HG03108 (cell line): ENCODE results near the gene SLC38A3.
A peak's percentile ranks its signal among the peaks of the same experiment; 100 is the strongest.
"Not testable (repeated sequence)": the region's sequence is repeated elsewhere in the genome, so short reads cannot be mapped to it uniquely, and the experiment has no call there.

Experiments
- ATAC-seq: cut with Tn5 transposase; IDR thresholded peaks from one replicate; pipeline ENCODE4 v1.9.1; 2021; ENCODE audit warnings: moderate library complexity; ENCODE audit not compliant: unreplicated experiment

SLC38A3 gene

DNA sequence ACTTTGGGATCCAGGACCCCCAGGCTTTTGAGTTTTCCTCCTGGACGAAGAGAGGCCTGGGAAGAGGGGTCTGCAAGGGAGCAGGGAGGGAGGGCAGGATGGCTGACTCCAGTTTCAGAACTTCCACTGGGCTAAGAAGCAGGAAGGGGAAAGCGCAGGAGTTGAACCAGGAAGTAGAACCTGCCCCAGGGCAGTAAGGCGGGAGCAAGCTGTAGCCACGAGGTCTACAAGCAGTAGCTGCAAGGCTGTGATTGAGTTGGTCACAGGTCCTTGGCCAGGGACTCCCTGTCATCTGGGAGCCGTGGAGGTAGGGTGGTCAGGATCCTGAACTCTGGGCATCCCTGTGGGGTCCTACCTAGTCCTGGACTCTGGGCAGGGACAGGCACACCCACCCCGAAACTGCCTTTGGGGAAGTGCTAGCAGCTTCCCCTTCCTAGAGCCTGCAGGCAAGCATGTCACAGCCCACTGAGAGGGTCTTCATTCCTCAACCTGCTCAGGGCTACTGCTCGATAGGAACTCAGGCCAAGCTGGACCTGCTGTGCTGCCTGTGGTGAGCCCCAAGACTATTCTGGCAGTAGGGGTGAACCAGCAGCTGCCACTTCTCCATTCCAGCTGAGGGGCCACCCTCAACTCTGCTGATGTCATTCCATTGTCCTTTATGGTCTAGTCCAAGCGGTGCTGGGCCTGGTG, 25.2 kb downstream of the SLC38A3 start:
- no peak for ATAC-seq

DNA sequence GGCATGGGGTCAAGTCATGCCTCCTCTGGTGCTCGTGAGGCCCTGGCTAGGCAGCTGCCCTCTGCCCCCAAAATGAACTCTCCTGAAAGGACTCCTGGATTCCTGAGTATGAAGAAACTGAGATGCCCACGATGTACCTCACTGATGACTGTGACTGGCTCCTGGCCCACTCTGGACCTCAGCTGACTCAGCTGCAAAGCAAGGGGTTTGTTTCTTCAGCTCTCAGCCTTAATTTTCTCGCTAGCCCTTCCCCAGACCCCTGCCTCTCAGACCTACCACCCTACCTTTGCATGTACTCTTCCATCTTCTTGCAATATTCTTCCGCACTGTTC, 25.7 kb downstream of the SLC38A3 start:
- ATAC-seq: no peak

DNA sequence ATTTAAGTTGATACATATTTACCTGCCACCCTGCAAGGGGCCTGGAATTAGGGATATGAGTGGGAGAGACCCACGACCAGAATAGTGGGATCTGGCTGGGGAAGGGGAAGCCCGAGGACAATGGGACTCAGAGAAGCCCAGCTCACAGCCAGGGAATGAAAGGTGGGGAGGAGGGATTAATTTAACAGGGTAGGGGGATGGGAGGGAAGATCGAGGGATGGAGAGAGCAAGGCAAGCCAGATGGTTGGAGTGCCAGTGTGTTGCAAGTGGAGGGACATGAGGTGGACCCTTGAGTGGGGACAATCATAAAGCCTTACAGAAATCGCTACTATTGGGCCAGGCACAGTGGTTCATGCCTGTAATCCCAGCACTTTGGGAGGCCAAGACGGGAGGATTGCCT, 26.5 kb downstream of the SLC38A3 start:
- ATAC-seq: no peak

DNA sequence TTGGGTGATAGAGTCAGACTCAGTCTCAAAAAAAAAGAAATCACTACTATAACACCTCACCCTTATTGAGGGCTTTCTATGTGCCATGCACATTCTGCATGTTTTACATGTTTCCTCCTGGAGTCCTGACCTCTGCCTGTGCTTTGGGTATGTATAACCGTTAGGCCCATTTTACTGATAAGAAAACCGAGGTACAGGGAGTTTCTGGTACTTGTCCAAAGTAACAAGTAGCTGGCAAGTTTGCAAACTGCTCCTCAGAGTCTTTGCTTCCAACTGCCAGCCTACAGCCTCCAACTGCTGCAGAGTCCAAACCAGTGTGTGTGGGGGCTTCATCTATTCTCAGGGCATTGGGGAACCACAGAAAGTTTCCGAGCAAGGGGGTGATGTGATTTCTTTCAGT, 27.2 kb downstream of the SLC38A3 start:
- no peak for ATAC-seq

DNA sequence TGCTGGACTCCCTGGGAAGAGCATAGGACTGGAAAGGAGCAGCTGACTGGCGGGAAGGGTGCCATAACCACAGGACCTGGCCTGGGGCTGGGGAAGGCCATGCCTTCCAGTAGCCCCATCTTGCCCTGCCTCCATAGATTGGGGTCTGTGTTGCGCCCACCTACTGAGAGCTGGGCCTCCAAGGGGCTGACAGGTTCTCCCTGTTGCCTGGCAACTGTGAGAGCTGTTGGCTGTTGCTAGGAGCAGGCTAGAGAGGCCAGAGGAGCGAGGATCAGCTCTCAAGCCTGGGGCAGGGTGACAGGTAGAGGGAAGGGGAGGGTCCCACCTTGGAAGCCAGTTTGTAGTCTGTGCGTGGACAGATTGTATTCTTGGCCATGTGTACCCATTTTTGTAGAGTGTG, 28.1 kb downstream of the SLC38A3 start:
- ATAC-seq: no peak

DNA sequence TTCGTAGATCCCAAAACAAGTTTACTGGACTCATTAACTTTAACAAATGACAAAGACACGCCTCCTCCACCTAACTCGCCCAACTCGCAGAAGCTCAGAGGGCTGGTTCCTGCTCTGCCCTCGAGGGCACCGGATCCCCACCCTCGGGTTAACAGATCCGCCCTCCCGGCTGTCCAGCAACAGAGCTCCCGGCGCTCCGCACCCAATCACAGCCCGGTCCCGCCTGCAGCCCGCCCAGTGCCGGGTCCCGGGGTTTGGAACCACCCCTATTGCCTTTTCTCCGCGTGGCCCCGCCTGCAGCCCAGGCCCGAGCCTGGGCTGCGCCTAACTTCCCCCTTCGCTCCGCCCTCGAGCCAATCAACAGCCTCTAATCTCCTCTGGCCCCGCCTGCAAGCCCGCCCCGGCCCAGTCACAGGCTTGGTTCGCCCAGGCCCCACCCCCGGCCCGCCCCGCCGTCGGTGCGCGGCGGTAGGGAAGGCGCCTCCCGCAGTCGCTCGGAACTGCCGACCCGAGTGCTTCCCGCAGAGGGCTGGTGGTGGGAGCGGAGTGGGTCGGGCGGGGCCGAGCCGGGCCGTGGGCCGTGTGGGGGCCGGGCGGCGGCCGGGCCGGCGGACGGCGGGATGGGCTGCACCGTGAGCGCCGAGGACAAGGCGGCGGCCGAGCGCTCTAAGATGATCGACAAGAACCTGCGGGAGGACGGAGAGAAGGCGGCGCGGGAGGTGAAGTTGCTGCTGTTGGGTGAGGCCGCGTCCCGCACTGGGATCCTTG, 30.8 kb downstream of the SLC38A3 start, which contains the start of gene GNAI2:
TSS of gene GNAI2 (plus strand) at position 489 of the 768 bp plus-strand sequence. CDS start at position 621, 132 bp downstream.
- ATAC-seq: peak; percentile 89

DNA sequence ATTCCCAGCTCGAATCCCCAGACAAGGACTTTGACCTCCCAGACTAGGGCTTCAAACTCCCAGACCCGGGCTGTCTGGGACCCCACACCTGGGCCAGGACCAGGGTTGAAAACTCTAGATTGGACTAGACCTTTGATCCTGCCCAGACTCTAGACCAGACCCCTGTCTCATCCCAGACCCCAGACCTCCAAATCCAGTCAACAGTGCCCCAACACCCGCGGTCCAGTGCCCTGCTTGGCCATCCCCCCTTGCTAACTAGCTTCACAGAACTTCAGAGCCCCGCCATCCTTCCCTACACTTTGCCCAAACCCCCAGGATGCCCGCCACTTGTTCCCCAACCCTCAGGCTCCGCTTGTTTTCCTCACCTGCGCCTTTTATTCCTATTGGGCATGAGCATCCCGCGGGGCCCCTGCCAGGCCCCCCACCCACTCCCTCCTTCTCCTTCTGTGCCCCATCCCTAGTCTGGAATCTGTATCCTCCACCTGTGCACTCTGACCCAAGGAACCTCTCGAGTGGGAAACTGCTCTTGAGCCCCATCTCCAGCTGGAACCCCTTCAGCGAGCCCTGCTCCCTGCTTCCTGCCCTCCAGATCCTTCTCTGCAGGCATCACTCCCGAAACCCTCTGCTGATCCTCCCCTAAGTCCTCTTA, 31.5 kb downstream of the SLC38A3 start:
- ATAC-seq: no peak

DNA sequence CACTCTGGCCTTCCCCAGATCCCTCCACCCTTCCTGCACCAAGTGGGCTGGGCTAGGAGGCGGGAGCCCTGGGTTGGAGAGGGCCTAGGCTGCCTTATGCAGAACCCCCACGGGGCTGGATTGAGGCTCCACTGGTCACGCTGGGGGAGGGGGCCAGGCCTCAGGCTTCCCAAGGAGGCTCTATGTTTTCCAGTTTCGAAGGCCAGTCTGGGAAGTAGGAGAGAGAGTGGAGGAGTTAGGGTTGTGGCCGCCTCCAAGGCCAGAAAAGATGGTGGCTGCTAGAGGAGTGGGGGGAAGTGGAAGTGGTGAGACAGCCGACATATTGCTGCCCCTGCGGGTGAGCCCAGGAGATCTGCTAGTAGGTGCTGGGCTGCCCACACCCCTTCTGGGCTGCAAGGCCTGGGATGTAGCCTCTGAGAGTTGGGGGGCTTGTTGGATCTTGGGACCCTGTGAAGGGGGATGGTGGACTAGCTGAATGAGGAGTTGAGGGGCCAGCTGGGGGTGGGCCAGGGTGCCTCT, 32.1 kb downstream of the SLC38A3 start:
- no peak for ATAC-seq

DNA sequence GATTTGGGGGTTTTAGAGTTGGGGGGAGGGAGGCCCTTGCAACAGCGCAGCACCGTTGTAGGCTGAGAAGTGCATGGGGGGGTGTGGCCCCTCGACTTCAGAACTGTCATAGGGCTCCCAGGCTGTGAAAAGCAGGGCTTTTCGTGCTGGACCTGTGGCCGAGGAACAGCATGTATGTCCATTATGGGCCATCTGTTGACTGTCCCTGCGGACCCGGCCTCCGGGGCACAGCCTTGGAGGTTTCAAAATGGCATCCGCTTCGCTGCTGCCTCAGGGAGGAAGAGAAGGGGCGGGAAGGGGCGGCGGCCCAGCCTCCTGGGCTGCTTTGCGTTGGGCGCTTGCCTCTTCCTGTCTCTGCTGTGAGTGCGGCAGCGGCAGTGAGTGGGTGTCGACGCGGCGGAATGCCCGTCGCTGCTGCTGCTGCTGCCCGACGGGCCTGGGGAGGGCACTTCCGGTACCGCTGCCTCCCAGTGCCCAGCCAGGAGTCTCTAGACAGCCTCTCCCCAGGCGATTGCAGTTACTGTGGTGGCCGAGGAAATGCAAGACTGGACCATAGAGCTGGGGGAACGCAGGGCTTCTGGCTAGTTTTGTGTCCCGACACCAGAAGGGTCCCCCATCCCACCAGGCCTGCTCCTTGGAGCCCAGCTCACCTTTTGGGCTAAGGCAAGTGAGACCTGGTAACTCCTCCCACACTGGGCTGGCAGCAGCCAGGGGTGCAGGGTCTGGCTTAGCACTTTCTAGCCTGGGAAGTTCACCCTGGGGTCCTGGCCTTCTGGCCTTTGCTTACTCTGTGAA, 32.9 kb downstream of the SLC38A3 start:
- ATAC-seq: peak; percentile 31

DNA sequence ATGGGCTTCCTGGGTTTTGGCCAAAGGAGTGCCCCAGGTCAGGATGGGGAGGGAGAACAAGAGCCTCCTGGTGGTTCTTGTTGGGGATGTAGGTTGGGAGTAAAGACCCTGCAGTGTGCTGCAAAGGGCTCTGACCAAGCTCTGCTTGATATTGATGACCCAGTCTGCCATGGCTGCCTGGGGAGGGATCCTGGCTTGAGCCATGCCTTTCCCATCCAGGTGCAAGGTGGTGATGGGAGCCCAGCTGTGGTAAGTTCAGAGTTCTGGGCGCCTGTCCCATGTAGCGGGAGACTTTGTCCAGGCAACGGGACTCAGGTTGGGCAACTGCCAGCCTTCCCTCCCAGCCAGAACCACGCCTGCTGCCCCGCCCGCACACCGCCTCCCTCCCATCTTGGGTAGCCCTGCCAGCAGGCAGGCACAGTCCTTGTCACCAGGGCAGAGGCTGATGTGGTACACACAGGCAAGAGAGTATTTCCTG, 33.5 kb downstream of the SLC38A3 start:
- no peak for ATAC-seq

DNA sequence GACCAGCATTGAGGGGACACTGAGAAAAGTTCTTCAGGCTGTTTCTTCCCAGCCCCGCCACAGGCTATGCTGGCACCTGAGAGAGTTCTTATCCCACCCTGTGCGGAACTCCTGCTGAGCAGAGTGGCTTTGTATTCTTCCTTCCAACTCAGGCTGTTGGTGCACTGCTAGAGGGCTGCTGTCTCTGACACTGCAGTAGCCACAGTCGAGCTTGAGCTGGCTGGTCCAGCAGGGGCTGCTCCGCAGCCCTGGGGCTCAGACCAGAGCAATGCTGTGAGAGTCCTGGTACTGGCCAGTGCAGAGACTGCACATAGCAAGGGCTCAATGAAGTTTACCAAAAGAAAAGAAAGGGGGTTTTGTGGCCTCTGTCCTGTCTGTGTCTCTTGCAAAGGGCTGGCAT, 34.6 kb downstream of the SLC38A3 start:
- ATAC-seq: no peak

DNA sequence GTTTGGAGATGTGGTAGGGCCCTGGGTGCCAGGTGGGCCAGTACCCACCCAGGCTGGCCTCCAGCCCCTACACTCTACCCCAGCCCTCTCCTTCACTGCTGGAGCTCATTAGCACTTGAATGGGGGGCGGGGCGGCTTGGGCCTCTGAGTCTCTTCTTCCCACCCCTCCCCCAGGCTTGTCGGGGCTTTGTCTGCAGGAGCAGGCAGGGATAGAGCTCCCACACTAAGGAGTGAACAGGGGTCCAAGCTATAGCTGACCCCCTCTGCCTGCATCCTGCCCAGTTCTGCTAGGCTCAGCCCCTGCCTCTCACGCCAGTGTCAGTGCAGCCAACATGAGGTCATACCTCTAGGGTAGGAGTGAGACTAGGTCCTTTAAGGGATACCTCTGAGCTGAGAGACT, 36.1 kb downstream of the SLC38A3 start:
- ATAC-seq: no peak

DNA sequence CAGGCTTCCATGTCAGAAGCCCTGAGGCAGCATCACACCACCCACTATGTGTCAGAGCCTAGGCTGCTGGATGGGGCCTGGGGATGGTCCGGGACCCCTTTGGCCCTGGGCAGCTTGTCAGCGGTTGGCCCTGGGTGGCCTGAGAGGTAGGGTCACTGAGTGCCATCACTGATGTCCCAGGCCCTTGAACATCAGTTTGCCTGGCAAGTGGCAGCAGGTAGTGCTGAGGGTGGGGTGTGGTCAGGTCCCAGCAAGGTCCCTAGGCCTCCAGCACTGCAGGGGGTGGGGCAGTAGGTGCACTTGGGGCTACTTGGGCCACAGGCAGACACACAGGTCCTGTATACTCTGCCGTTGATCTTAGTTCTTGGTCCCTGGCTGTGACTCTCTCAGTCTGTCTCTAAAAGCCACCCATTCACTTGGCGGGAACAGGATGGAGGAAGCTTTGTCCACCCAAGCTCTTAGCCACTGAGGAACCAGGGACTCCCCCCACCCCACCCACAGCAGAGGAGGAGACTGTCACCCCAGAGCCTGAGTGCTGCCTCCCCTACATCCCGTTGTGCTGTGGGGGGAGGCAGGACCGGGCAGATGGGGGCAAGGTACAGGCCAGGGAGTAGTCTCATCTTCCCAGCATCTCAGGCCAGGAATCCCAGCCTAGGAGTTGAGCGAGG, 36.8 kb downstream of the SLC38A3 start:
- no peak for ATAC-seq

DNA sequence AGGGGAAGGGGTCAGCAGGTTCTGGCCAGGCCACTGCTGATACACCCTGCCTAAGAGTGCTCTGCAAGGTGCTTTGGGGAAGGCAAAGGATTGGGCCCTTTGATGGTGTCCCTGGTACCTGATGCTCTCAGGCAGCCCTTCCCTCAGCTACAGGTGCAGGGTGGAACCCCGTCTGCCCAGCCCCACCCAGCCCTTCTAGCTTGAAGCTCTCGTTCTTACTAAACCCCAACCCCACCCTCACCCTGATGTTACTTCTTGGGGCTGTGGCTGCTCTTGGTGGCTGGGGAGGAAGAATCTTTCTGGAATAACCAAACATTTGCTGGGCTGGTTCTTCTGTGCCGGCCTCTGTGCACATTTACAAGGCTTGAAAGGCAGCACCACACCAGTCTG, 37.3 kb downstream of the SLC38A3 start:
- no peak for ATAC-seq

DNA sequence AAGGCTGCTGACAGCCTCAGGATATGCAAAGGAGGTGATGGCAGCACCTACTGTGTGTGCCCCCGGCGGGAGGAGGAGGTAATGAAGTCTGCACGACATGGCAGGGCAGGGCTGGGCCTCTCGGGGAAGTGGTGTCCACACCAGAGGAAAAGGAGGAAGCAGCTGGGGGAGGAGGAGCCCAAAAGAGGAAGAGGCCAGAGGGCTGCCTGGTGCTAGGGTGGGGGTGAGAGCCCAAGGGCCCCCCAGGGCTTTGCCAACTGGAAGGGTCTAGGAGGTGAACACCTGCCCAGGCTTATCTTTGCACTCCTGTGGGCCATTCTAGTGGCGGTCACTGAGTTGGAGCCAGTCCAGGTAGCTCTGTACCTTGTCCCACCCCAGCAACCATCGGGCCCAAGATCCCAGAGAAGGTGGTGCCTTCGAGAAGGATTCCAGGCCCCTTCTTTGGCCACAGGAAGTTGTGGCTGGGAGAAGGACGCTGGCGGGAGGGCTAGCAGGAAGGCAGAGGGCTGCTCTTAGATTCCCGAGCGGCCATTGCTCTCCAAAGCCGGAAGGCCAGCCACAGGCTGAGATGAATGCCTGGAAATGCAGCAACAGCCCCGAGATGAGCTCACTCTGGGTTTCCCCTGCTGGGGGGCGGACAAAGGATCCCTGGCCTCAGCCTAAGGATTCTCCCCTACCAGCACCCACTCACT, 37.9 kb downstream of the SLC38A3 start:
- ATAC-seq: no peak

DNA sequence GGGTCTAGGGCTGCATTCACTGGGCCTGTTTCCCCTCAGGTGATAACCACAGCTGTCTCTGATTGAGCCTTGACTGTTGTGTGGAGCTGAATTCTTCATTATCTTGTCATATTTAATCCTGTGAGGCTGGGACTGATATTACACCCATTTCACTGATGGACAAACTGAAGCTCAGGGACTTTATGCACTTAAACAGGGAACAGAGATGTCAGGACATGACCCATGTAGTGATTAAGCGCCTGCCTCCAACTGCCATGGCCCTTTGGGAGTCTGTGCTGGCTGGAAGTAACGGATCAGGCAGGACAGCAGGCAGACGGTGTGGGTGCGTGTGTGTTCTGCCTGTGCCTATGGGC, 38.4 kb downstream of the SLC38A3 start:
- no peak for ATAC-seq

DNA sequence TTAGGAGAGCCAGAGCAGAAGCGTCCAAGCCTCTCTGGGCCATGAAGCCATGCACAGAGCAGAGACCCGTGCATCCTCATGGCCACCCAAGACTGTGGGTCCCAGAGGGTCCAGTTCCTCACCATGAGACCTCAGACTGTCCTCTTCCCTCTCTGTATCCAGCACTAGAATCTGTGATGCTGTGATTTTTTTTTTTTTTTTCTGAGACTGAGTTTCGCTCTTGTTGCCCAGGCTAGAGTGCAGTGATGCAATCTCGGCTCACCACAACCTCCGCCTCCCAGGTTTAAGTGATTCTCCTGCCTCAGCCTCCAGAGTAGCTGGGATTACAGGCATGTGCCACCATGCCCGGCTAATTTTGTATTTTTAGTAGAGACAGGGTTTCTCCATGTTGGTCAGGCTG, 39.7 kb downstream of the SLC38A3 start:
- not testable (repeated sequence) for ATAC-seq

DNA sequence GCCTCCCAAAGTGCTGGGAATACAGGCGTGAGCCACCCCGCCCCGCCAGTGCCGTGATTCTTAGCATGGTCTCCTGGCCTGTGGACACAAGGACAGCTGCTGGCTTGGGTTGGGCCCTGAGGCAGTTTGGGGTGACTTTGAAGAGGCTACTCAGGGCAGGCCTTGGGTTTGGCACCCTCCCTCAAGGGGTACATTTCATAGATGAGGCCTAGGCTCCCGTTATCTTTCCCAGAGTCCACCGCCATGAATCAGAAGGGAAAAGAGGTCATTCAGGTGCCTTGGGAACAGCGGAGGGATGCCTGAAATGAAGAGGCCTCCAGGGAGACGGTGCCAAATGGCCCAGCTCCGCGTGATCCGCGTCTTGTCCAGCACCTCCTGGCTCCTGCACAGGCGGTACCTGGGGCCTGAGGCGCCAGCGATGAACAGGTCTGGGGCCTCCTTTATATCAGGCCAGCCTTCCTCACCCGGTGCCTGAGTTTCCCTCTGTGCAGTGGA, 40.2 kb downstream of the SLC38A3 start:
- no peak for ATAC-seq

DNA sequence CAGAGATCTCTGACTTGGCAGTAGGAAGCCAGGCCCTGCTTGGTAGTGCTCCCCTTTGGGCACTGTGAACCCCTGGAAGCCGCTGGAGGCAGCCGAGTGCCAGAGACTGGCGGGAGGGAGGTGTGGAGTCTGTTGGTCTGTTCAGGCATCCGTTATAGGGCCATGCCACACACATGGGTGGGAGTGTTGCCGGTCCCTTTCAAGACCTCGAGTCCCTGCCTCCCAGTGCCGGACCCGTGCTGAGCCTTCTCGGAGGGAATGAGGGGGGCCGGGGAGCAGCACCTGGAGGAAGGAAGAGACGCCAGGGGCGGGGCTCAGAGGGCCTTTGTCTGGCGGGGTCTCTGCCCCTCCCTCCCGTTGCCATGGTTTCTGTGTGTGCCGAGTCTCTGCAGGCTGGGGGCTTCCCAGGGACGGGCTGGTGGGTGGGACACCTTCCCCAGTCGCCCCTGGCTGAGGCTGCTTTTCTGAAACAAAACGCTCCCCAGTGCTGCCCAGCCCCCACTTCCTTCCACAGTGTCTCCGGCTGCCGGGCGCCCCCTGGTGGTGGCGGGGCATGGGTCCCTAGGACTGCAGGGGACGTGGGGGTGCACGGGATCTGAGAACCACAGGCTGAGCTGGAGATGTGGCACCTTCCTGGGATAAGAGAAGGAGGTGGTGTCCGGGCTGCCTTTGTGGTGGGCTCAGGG, 40.9 kb downstream of the SLC38A3 start:
- peak; percentile 44 for ATAC-seq
